Endothelial cell of umbilical vein (primary cell): Measurements from ENCODE around the gene FRK. TPM values are rescaled to one million over a fixed set of nuclear protein-coding genes. Genes with fewer than 3 reads are reported as not detected.

Experiments
- BruUV-seq: library from RNA; stranded (reverse); fragments of 400-500 nt; replicated peaks from 2 replicates; lab custom pipeline; 2021; lab: Mats Ljungman, UMichigan
- CTCF ChIA-PET: fragments of 300-600, 350-600 bp; sonication (Branson Sonifier 250); formaldehyde crosslinking; loops from one replicate; lab custom pipeline; 2021; ENCODE audit warnings: antibody characterized with exemption, inconsistent platforms; lab: Charles Lee
- POLR2A ChIA-PET: fragments of 300-600, 350-600 bp; sonication (Branson Sonifier 250); formaldehyde crosslinking; loops from one replicate; lab custom pipeline; 2021; ENCODE audit warnings: antibody characterized with exemption, inconsistent platforms; lab: Charles Lee
- DNase-seq: peaks from one replicate; pipeline ENCODE4 v3.0.0-alpha.2; 2011; ENCODE audit warnings: low read depth, low spot score
- FAIRE-seq: peaks from 2 replicates; lab custom pipeline; 2011; peaks lifted over from hg19 to GRCh38; lab: Jason Lieb, UNC
- H2AFZ ChIP-seq: 2 replicates; pipeline ENCODE4 v1.6.0; 2012; ENCODE audit warnings: low read depth, low read length, control low read depth, inconsistent platforms
- H3K27ac ChIP-seq: 2 replicates; pipeline ENCODE4 v1.5.1; 2011; ENCODE audit warnings: low read depth, mild to moderate bottlenecking, control low read depth, low read length, moderate library complexity; ENCODE audit not compliant: insufficient read depth
- H3K27me3 ChIP-seq, 2 experiments: 2 replicates each; pipeline versions ENCODE4 v1.6.0 to v1.6.1; 2011; ENCODE audit warnings: low read length in 2 of 2, mixed read lengths in 1 of 2; ENCODE audit not compliant: control insufficient read depth in 2 of 2, insufficient read depth in 2 of 2
- H3K36me3 ChIP-seq, 2 experiments: 2 replicates in 1 of 2; 3 replicates in 1 of 2; pipeline ENCODE4 v1.5.1; 2011; ENCODE audit warnings: low read length in 2 of 2, mild to moderate bottlenecking in 1 of 2, moderate library complexity in 1 of 2; ENCODE audit not compliant: control insufficient read depth in 2 of 2, insufficient read depth in 2 of 2; ENCODE audit errors: extremely low read depth in 1 of 2
- H3K4me1 ChIP-seq: 3 replicates; pipeline ENCODE4 v1.5.1; 2011; ENCODE audit warnings: mild to moderate bottlenecking, low read length; ENCODE audit not compliant: control insufficient read depth, insufficient read depth; ENCODE audit errors: extremely low read depth
- H3K4me2 ChIP-seq: 2 replicates; pipeline ENCODE4 v1.6.1; 2011; ENCODE audit warnings: low read length, control low read depth, mixed read lengths; ENCODE audit not compliant: insufficient read depth
- H3K4me3 ChIP-seq, 3 experiments: fragments of 200-600 bp in 1 of 3; sonication (generic), shearing (Covaris generic) in 1 of 3; replicated peaks in 1 of 3; 2 replicates each; pipeline ENCODE4 v1.5.1; 2011 to 2016; ENCODE audit warnings: control low read depth in 3 of 3, low read length in 3 of 3, mild to moderate bottlenecking in 2 of 3, inconsistent platforms in 1 of 3, low read depth in 1 of 3, moderate library complexity in 1 of 3; ENCODE audit not compliant: insufficient read depth in 1 of 3
- H3K79me2 ChIP-seq: 2 replicates; pipeline ENCODE4 v1.6.0; 2012; ENCODE audit warnings: low read length, inconsistent platforms; ENCODE audit not compliant: control insufficient read depth, insufficient read depth
- H3K9ac ChIP-seq: replicated peaks from 2 replicates; pipeline ENCODE3; 2011; ENCODE audit warnings: low read length, control low read depth; ENCODE audit not compliant: insufficient read depth; ENCODE audit errors: extremely low read depth
- H3K9me1 ChIP-seq: replicated peaks from 3 replicates; pipeline ENCODE4 v1.6.0; 2011; ENCODE audit warnings: mild to moderate bottlenecking, low read length; ENCODE audit not compliant: control insufficient read depth, insufficient read depth; ENCODE audit errors: extremely low read depth
- H3K9me3 ChIP-seq: replicated peaks from 2 replicates; pipeline ENCODE4 v1.5.1; 2012; ENCODE audit warnings: low read length, inconsistent platforms; ENCODE audit not compliant: control insufficient read depth, insufficient read depth
- H4K20me1 ChIP-seq: replicated peaks from 2 replicates; pipeline ENCODE3; 2011; ENCODE audit warnings: mild to moderate bottlenecking, low read length; ENCODE audit not compliant: control insufficient read depth, insufficient read depth; ENCODE audit errors: extremely low read depth
- EZH2 ChIP-seq: IDR thresholded peaks from 2 replicates; pipeline ENCODE4 v1.6.1; 2012; ENCODE audit warnings: borderline replicate concordance, low read depth, mild to moderate bottlenecking, moderate library complexity, low read length, inconsistent platforms; ENCODE audit not compliant: severe bottlenecking
- FOS ChIP-seq: IDR thresholded peaks from 2 replicates; pipeline ENCODE4 v1.6.1; 2011; ENCODE audit warnings: mild to moderate bottlenecking, low read length, moderate library complexity, borderline replicate concordance; ENCODE audit not compliant: insufficient read depth
- GATA2 ChIP-seq: IDR thresholded peaks from 2 replicates; pipeline ENCODE4 v1.7.0; 2011; ENCODE audit warnings: low read depth, mild to moderate bottlenecking, moderate library complexity, mixed read lengths, low read length; ENCODE audit not compliant: insufficient read length, insufficient read depth
- JUN ChIP-seq: IDR thresholded peaks from 2 replicates; pipeline ENCODE4 v1.6.1; 2011; ENCODE audit warnings: borderline replicate concordance, low read depth; ENCODE audit not compliant: insufficient read length, insufficient read depth
- MAX ChIP-seq: IDR thresholded peaks from 2 replicates; pipeline ENCODE4 v1.6.1; 2011; ENCODE audit not compliant: insufficient read depth, insufficient read length
- MYC ChIP-seq: IDR thresholded peaks from one replicate; pipeline ENCODE4 v1.6.1; 2011; ENCODE audit warnings: mild to moderate bottlenecking, low read depth, low read length
- POLR2A ChIP-seq: IDR thresholded peaks from 2 replicates; pipeline ENCODE4 v1.6.1; 2012; ENCODE audit warnings: low read depth, mild to moderate bottlenecking, control low read depth, low read length
- POLR2AphosphoS5 ChIP-seq: IDR thresholded peaks from 2 replicates; pipeline ENCODE4 v1.6.1; 2012; ENCODE audit warnings: low read depth, mild to moderate bottlenecking, control low read depth, low read length, moderate library complexity; ENCODE audit not compliant: insufficient read depth
- dilution Hi-C: fragments of 300-500 bp; cut with MboI; formaldehyde crosslinking; loops from one replicate; pipeline ENCODE4 v1.15.0; 2019; ENCODE audit warnings: low sequenced_read_pairs; ENCODE audit not compliant: extremely low pct_ligation_motif_present
- intact Hi-C: fragments of 100-400 bp; cut with micrococcal nuclease; formaldehyde crosslinking; loops from one replicate; pipeline ENCODE4 v1.10.0; 2022
- polyA plus RNA-seq, 4 experiments: library from polyadenylated mRNA; depleted of rRNA in 3 of 4; stranded (reverse) in 3 of 4; unstranded in 1 of 4; fragments of >200 nt; gene quantifications; 2 replicates each; pipeline versions ENCODE4 v1.2.1 to v1.2.3, GENCODE V29; 2011 to 2012; ENCODE audit warnings: missing spikeins in 1 of 4
- total RNA-seq: library from RNA; stranded (reverse); gene quantifications from 2 replicates; pipeline ENCODE4 v1.2.3, GENCODE V29; 2021
- TF ChIP-seq, protein P1 (sequence below), 2 donors: IDR thresholded peaks; 1 replicate in 1 of 2; 2 replicates in 1 of 2; pipeline ENCODE4 v1.5.1; 2011; ENCODE audit warnings: low read length in 2 of 2, mild to moderate bottlenecking in 2 of 2, moderate library complexity in 2 of 2, control low read depth in 1 of 2, inconsistent platforms in 1 of 2, low read depth in 1 of 2; ENCODE audit not compliant: insufficient read depth in 1 of 2; ENCODE audit errors: extremely low read depth in 1 of 2

Gene FRK
- total and polyA plus RNA-seq, 2 donors (not counting 3 experiments of a cell fraction or from before 2014, with no cell fraction given), result 0.01 TPM; not detected in 1

- no peak overlapping the region for H3K4me2 ChIP-seq
- H3K4me3 ChIP-seq, result no peak overlapping the region
- ChIA-PET CTCF (interaction anchor here (1.1 kb wide), 1 partner anchor 11 kb away, joined by 4 read pairs; no protein-coding TSS in a partner anchor), POLR2A (no interaction called here)
- H3K9me3 ChIP-seq, result no peaks in the 10 kb centered on the region
- no peaks in the 10 kb centered on the region for H3K27me3 ChIP-seq
- no peak for FAIRE-seq
- no TSS peak for BruUV-seq
- dilution Hi-C loops (no loop called here), intact Hi-C loops (no loop called here)
- no peak for TF ChIP-seq FOS
- no peak for TF ChIP-seq MAX
- TF ChIP-seq, protein P1, sequence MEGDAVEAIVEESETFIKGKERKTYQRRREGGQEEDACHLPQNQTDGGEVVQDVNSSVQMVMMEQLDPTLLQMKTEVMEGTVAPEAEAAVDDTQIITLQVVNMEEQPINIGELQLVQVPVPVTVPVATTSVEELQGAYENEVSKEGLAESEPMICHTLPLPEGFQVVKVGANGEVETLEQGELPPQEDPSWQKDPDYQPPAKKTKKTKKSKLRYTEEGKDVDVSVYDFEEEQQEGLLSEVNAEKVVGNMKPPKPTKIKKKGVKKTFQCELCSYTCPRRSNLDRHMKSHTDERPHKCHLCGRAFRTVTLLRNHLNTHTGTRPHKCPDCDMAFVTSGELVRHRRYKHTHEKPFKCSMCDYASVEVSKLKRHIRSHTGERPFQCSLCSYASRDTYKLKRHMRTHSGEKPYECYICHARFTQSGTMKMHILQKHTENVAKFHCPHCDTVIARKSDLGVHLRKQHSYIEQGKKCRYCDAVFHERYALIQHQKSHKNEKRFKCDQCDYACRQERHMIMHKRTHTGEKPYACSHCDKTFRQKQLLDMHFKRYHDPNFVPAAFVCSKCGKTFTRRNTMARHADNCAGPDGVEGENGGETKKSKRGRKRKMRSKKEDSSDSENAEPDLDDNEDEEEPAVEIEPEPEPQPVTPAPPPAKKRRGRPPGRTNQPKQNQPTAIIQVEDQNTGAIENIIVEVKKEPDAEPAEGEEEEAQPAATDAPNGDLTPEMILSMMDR (IDR thresholded peaks at IDR 0.05; ENCODE audit: extremely low read depth in 1 of 2, insufficient read depth in 1 of 2, low read depth in 1 of 2, low read length in 2 of 2), result no peak
- no peak for TF ChIP-seq MYC
- TF ChIP-seq JUN, result no peak
- no peak for TF ChIP-seq EZH2
- TF ChIP-seq GATA2, result no peak
- no peak for TF ChIP-seq POLR2AphosphoS5
- TF ChIP-seq POLR2A, result no peak
- H3K9ac ChIP-seq, result no peak overlapping the region
- DNase-seq, result no peak
- no peaks in the 10 kb centered on the region for H3K4me1 ChIP-seq
- no peak overlapping the region for H2AFZ ChIP-seq
- no peaks in the 10 kb centered on the region for H3K79me2 ChIP-seq
- no peak overlapping the region for H3K27ac ChIP-seq
- H3K36me3 ChIP-seq, result no peaks in the 10 kb centered on the region
- H3K9me1 ChIP-seq, result no peaks in the 10 kb centered on the region
- no peaks in the 10 kb centered on the region for H4K20me1 ChIP-seq
Measured at GRCh38 chr6:115885636-115886366, 174.9 kb downstream of the FRK start.
